ENCODE data around the gene TRAK2.
"Not testable (repeated sequence)": the region's sequence is repeated elsewhere in the genome, so short reads cannot be mapped to it uniquely, and the experiment has no call there.

Gene TRAK2

DNA sequence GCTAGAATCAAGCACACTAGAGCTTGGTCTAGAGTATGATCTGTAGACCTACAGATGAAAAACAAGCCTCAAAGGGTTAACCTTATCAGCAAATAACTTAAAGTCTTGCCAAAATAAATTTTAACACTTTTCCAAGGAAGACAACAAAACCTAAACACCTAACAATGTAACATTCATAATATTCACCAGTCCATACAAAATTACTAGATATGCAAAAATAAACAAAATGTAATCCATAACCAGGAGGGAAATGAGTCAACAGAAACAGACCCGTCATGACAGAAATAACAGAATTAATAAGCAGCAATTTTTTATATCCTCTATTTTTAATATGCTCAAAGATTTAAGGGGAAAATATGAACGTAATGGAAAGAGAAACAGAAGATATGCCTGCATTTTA is 36.1 kb downstream of the TRAK2 start:
- no peak for DNase-seq

DNA sequence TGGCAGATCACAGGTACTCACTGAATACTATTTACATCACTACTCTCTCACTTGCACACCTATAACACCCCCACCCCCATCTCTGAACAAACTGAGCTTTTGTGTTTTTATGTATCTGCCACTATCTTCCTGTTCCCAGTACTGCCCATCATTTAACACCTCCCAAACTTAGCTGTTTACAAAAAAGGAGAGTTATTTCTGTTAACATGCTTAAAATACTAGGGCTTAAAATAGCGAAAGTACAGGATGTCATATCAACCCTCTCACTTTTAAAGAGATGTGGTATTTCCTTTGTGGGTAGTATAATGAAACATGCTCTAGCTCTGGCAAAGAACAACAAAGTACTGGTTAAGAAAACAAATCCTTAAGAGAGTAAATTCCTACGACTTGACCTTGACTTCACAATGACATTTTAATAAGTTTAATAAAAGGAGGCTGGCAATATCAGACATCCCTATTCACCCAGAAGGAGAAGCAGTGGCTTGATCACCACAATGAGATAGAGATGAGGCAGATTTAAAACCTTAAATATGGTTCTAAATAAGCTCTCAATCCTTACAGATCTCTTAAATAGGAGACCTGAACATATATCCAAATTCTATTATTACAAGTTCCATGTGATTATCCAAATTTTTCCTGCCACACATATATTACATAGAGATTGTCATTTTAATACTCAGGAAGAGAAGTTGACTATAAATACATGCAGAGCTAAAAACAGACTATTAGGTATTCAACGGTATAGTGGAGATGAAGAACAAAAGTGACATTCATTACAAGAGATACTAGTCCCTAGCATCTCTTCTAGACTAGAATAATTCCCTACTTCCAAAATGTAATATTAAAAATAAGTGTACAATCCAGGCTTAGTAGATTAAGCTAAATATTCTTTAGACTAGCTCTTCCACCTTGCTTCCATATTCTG is 36.9 kb downstream of the TRAK2 start:
- peak; percentile 29 for DNase-seq

DNA sequence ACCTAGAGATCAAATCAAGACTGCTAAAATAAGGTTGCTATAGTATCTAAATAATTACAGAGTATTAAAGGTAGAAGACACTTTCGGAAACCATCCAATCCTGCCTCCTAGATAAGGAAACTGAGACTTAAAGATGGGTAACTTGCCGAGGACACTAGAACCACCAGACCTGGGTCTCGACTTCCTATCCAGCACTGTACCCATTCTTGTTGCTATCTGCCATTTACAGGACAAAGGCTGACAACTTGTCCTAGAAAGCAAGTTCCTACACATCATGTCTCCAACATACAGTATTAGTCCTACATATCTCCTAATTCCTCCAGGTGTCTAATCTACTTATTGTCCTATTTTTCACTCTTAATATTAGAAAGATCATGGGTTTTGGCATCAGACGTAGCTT is 37.7 kb downstream of the TRAK2 start:
- DNase-seq = no peak

- no peak for DNase-seq
Observed at GRCh38 chr2:201413143-201413542, 38.1 kb downstream of the TRAK2 start.

DNA sequence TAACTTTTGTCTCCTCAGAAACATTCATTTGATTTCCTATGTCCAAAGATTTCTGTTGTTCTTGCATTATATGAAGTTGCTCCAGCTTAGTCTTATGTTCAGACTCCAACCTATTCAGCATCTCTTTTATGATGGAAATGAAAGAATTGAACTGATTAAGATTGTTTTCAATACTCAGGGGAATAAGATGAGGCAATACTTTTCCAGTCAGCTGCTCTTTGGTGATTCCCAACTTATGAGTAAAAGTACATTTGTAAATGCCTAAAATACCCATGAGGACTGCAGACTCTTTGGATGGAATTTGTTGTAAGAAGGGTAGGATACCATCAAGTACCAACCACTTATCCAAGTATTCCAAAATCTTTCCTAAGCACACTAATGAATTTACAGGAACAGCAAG is 39.8 kb downstream of the TRAK2 start:
- DNase-seq = peak; percentile 67

DNA sequence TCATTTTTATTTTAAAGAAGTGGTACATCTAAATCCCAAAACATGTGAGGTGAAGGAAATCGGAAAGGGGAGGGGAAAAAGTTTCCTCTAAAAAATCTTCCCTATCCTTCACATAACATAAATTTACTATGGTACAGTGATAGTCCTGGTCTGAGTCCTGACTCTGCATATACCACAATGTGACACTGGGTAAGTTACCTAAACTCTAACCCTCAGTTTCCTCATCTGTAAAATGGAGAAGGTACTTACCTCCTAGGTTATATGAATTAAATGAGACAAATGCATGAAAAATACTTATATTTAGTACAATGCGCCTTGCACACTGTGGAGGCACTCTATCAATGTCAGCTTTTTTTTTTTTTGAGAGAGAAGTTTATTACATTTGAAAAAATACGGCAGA is 42.3 kb downstream of the TRAK2 start:
- DNase-seq = no peak

GRCh38 chr2:201407265-201407664 is 44.0 kb downstream of the TRAK2 start:
- DNase-seq = peak; percentile 21

- DNase-seq = peak; percentile 90
Observed at GRCh38 chr2:201406077-201406662, 45.1 kb downstream of the TRAK2 start.

GRCh38 chr2:201404699-201405280 is 46.5 kb downstream of the TRAK2 start:
- no peak for DNase-seq

GRCh38 chr2:201403880-201404279 is 47.4 kb downstream of the TRAK2 start:
- DNase-seq = peak; percentile 77

- peak; percentile 91 for DNase-seq
Observed at GRCh38 chr2:201402651-201403562, 48.4 kb downstream of the TRAK2 start.

DNA sequence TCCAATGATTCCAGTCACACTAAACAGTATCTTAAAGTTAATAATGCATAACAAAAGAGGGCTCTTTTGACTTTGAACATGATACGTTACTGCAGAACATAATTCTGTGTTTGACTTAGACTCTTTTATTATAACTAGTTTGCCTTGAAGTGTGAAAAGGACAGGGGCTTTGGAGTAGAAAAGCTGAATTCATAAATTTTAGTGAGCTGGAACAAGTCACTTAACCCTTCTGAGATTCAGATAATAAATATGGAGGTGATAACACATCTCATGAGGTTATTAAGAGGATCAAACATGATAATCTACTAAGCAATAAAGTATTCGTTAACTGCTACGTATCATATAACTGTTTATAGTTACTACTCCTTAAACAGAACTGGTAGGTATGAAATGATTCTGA is 49.4 kb downstream of the TRAK2 start:
- no peak for DNase-seq

DNA sequence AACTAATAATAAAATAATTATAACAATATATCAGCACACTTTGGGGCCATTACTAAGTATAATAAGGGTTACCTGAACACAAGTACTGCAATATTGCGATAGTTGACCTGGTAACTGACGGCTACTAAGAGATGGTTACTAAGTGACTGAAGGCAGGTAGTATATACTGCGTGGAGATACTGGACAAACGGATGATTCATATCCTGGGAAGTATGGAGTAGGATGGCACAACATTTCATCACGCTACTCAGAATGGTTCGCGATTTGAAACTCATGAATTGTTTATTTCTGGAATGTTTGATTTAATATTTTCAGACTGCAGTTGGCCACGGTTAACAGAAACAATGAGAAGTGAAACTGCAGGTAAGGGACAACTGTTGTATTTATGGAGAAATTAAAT is 54.7 kb downstream of the TRAK2 start:
- no peak for DNase-seq

- no peak for DNase-seq
Observed at GRCh38 chr2:201383136-201383535, 68.1 kb downstream of the TRAK2 start.

GRCh38 chr2:201378496-201379397 is 72.5 kb downstream of the TRAK2 start:
- peak; percentile 77 for DNase-seq

DNA sequence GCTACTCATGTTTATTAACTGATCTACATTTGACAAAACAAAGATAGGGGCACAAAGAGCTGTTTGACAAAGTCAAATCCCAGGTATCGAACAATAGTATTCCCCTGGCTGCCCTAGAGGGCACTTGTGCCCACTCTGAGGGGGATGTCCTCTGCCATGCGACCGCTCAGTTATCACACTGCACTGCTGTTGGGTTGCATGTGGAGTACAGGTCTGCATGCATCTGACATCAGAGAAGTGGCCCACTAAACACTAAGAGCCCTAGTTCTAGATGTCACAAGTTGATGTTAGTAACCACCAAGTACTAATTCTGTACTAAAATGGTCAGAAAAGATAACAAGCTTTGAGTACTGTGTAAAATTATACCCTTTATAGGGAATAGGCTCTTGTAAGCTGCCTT is 74.0 kb downstream of the TRAK2 start:
- no peak for DNase-seq

- no peak for DNase-seq
Observed at GRCh38 chr2:201369775-201370174, 81.5 kb downstream of the TRAK2 start.

DNA sequence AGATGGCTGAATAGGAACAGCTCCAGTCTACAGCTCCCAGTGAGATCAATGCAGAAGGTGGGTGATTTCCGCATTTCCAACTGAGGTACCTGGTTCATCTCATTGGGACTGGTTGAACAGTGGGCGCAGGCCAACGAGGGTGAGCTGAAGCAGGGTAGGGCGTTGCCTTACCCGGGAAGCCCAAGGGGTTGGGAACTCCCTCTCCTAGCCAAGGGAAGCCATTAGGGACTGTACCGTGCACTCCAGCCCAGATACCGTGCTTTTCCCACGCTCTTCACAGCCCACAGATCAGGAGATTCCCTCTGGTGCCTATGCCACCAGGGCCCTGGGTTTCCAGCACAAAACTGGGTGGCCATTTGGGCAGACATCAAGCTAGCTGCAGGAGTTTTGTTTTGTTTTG is 81.9 kb downstream of the TRAK2 start:
- not testable (repeated sequence) for DNase-seq

DNA sequence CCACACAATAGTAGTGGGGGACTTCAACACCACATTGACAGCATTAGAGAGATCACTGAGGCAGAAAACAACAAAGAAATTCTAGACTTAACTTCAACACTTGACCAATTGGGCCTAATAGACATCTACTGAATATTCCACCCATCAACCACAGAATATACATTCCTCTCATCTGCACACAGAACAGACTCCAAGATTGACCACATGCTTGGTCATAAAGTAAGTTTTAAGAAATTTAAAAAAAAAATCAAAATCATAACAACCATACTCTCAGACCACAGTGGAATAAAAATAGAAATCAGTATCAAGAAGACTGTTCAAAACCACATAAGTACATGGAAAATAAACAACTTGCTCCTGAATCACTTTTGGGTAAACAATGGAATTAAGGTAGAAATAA is 85.1 kb downstream of the TRAK2 start:
- no peak for DNase-seq

GRCh38 chr2:201363857-201364560 is 87.2 kb downstream of the TRAK2 start:
- peak; percentile 43 for DNase-seq

DNA sequence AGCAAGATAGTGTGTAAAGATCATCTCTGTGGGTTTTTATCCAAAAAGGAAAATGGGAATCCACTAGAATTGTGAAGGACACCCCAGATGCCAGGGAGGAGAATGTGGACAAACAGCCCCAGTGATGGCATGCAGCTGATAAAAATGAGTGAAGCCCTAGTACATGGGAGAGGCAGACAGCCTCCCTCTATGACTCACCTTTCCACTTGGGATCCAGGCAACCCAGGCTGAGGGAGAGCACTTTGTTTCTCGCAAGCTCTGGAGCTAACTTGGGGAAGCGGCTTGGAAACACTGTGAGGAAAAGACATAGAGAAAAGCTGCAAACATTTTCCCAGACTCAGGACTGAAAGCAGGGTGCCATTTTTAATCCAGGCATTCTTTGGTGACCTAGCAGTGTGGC is 88.9 kb downstream of the TRAK2 start:
- DNase-seq = no peak
